Keratinocyte (primary cell): ENCODE measurements around the gene DCLRE1A.

ENCODE experiments used
- CTCF ChIP-seq, 3 experiments: IDR thresholded peaks in 1 of 3; conservative IDR thresholded peaks in 1 of 3; optimal IDR thresholded peaks in 1 of 3; 2 replicates in 2 of 3; 3 replicates in 1 of 3; pipeline versions ENCODE3 to v1.5.1; 2011; ENCODE audit warnings: low read length in 3 of 3, mild to moderate bottlenecking in 3 of 3, moderate library complexity in 2 of 3, control low read depth in 1 of 3, inconsistent platforms in 1 of 3; ENCODE audit not compliant: insufficient read depth in 2 of 3; ENCODE audit errors: extremely low read depth in 1 of 3
- EZH2 ChIP-seq: IDR thresholded peaks from one replicate; pipeline ENCODE4 v1.6.1; 2012; ENCODE audit warnings: inconsistent platforms, mild to moderate bottlenecking, low read length, moderate library complexity

DNA sequence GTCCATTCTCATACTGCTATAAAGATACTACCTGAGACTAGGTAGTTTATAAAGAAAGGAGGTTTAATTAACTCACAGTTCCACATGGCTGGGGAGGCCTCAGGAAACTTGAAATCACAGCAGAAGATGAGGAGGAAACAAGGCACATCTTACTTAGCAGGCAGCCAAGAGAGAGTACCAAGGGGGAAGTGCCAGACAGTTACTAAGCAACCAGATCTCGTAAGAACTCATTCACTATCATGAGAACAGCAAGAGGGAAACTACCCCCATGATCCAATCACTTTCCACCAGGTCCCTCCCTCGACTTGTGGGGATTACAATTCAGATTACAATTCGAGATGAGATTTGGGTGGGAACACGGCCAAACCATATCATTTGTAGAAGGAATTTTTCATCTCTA, 36.9 kb upstream of the DCLRE1A start:
- TF ChIP-seq CTCF (optimal IDR thresholded peaks at IDR 0.05 in 1 of 3, IDR thresholded peaks at IDR 0.05 in 1 of 3, conservative IDR thresholded peaks at IDR 0.05 in 1 of 3; ENCODE audit: extremely low read depth in 1 of 3, insufficient read depth in 2 of 3, low read length in 3 of 3) (no peak), EZH2 (no peak)
